ENCODE results near the gene CFAP97D1. TPM values are rescaled to one million over a fixed set of nuclear protein-coding genes. Genes with fewer than 3 reads are reported as not detected.

CFAP97D1 gene
- total and polyA plus RNA-seq, 2 experiments from 2014 or later: 0.07 to 0.10 TPM

DNA sequence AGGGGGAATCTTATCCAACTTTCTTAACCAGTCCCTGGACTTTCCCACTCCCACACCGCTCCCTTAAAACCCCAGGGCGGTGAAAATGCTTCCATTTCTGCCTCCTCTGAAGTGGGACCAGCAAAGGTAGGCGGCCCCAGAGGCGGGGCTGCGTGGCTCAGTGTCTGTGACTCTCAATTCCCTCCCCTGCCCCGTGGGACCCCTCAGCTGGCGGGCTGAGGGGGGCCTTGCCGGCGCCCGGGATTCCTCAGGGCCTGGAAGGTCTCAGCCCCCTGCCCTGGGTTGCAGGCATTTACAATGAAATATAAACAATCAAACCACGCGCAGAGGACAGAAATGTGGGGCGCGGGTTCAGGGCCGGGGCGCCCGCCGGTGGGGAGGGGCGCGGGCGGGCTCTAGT lies 25.3 kb upstream of the CFAP97D1 start:
- no peak for TF ChIP-seq CTCF (conservative IDR thresholded peaks at IDR 0.05; ENCODE audit: low read depth in 2 of 2)
- no peak for TF ChIP-seq JUNB (IDR thresholded peaks at IDR 0.05; ENCODE audit: unreplicated experiment)
- TF ChIP-seq POLR2AphosphoS5 (IDR thresholded peaks at IDR 0.05; ENCODE audit: low read depth): no peak
- no peak for TF ChIP-seq ZNF331 (CRISPR knock-in tag; IDR thresholded peaks at IDR 0.05; ENCODE audit: low read depth)
- no peak for TF ChIP-seq EZH2phosphoT487 (IDR thresholded peaks at IDR 0.05; ENCODE audit: unreplicated experiment)
- TF ChIP-seq, protein P1, sequence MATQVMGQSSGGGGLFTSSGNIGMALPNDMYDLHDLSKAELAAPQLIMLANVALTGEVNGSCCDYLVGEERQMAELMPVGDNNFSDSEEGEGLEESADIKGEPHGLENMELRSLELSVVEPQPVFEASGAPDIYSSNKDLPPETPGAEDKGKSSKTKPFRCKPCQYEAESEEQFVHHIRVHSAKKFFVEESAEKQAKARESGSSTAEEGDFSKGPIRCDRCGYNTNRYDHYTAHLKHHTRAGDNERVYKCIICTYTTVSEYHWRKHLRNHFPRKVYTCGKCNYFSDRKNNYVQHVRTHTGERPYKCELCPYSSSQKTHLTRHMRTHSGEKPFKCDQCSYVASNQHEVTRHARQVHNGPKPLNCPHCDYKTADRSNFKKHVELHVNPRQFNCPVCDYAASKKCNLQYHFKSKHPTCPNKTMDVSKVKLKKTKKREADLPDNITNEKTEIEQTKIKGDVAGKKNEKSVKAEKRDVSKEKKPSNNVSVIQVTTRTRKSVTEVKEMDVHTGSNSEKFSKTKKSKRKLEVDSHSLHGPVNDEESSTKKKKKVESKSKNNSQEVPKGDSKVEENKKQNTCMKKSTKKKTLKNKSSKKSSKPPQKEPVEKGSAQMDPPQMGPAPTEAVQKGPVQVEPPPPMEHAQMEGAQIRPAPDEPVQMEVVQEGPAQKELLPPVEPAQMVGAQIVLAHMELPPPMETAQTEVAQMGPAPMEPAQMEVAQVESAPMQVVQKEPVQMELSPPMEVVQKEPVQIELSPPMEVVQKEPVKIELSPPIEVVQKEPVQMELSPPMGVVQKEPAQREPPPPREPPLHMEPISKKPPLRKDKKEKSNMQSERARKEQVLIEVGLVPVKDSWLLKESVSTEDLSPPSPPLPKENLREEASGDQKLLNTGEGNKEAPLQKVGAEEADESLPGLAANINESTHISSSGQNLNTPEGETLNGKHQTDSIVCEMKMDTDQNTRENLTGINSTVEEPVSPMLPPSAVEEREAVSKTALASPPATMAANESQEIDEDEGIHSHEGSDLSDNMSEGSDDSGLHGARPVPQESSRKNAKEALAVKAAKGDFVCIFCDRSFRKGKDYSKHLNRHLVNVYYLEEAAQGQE (IDR thresholded peaks at IDR 0.05; ENCODE audit: unreplicated experiment): no peak
- no peak for TF ChIP-seq ZNF114 (CRISPR knock-in tag; IDR thresholded peaks at IDR 0.05)
- no peak for TF ChIP-seq NANOG (IDR thresholded peaks at IDR 0.05; ENCODE audit: borderline replicate concordance)
- no peak for TF ChIP-seq EZH2 (IDR thresholded peaks at IDR 0.05; ENCODE audit: low read depth, unreplicated experiment)
- TF ChIP-seq STAT1 (IDR thresholded peaks at IDR 0.05; ENCODE audit: unreplicated experiment): no peak
- H3K9me2 ChIP-seq (ENCODE audit: insufficient read depth): no peaks in the 10 kb centered on the region
- H3K27ac Mint-ChIP-seq: no peak overlapping the region
- peaks cover 7% of the 10 kb centered on the region; the same call in 1 of the 2 replicates for H3F3A ChIP-seq (replicated peaks; ENCODE audit: low read depth)
- H3K9me3 Mint-ChIP-seq: no peaks in the 10 kb centered on the region
- no peak overlapping the region for H3K27ac ChIP-seq (ENCODE audit: low read depth)
- no peaks in the 10 kb centered on the region for H4K20me1 ChIP-seq (replicated peaks; ENCODE audit: insufficient read depth)
- H3K4me1 ChIP-seq (ENCODE audit: insufficient read depth): peaks cover 23% of the 10 kb centered on the region
- ATAC-seq: peak; percentile 8; the same call in 2 of the 3 replicates
- peaks cover 30% of the 10 kb centered on the region for H3K27me3 ChIP-seq (ENCODE audit: insufficient read depth)
- no peak for DNase-seq (ENCODE audit: low spot score)
- H2AFZ ChIP-seq: peak overlapping the region; percentile 100
- no peaks in the 10 kb centered on the region for H3K36me3 Mint-ChIP-seq (ENCODE audit: low read depth)
- H3K4me3 ChIP-seq: peak overlapping the region; percentile 54
- peaks cover 21% of the 10 kb centered on the region for H3K27me3 Mint-ChIP-seq (ENCODE audit: insufficient read depth, low read depth, poor library complexity)
- H3K4me2 ChIP-seq: peak overlapping the region; percentile 82
- no peaks in the 10 kb centered on the region for H3K79me2 ChIP-seq (replicated peaks; ENCODE audit: insufficient read depth)
- H3K4me1 Mint-ChIP-seq: peaks cover 40% of the 10 kb centered on the region
- no peaks in the 10 kb centered on the region for H3K36me3 ChIP-seq (ENCODE audit: insufficient read depth)
- H3K4me3 Mint-ChIP-seq: peak overlapping the region; percentile 36; the same call in 2 of the 3 replicates

DNA sequence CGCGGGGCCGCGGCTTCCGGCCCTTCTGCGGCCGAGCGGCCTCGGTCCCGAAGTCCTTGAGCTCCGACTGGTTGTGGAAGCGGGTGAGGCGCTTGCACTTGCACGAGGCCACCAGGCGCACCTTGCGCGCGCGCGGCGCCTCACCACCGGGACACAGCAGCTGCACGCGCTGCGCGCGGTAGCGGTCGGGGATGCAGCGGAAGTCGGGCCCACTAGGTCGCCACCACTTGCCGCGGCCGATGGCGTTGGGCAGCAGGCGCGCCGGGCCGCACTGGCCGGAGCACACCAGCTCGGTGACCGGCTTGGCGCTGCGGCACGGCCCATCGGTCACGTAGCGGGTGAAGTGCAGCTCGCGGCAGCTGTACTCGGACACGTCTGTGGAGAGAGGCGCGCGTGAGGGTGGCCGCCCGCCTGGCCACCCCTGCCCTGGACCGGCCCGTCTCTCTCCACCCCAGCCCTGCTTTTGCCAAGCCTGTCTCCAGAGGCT lies 24.8 kb upstream of the CFAP97D1 start:
- peak overlapping the region; percentile 100 for H2AFZ ChIP-seq
- H3K9me2 ChIP-seq (ENCODE audit: insufficient read depth): no peaks in the 10 kb centered on the region
- peak; percentile 87 for DNase-seq (ENCODE audit: low spot score)
- H3K4me1 ChIP-seq (ENCODE audit: insufficient read depth): peaks cover 25% of the 10 kb centered on the region
- no peaks in the 10 kb centered on the region for H3K36me3 ChIP-seq (ENCODE audit: insufficient read depth)
- no peaks in the 10 kb centered on the region for H3K9me3 Mint-ChIP-seq
- H3K27ac Mint-ChIP-seq: no peak overlapping the region
- H3K36me3 Mint-ChIP-seq (ENCODE audit: low read depth): no peaks in the 10 kb centered on the region
- H3K4me3 Mint-ChIP-seq: peak overlapping the region; percentile 64
- H3K4me1 Mint-ChIP-seq: peaks cover 42% of the 10 kb centered on the region
- no peaks in the 10 kb centered on the region for H4K20me1 ChIP-seq (replicated peaks; ENCODE audit: insufficient read depth)
- peak; percentile 80 for ATAC-seq
- H3K27me3 ChIP-seq (ENCODE audit: insufficient read depth): peaks cover 30% of the 10 kb centered on the region
- peak overlapping the region; percentile 54 for H3K4me3 ChIP-seq
- H3K27me3 Mint-ChIP-seq (ENCODE audit: insufficient read depth, low read depth, poor library complexity): peaks cover 22% of the 10 kb centered on the region
- peak overlapping the region; percentile 82 for H3K4me2 ChIP-seq
- no peak for TF ChIP-seq ZNF114 (CRISPR knock-in tag; IDR thresholded peaks at IDR 0.05)
- TF ChIP-seq POLR2AphosphoS5 (IDR thresholded peaks at IDR 0.05; ENCODE audit: low read depth): 0 out of 2 replicates have a peak, but pooled peaks have one; percentile 17
- no peak for TF ChIP-seq STAT1 (IDR thresholded peaks at IDR 0.05; ENCODE audit: unreplicated experiment)
- no peaks in the 10 kb centered on the region for H3K79me2 ChIP-seq (replicated peaks; ENCODE audit: insufficient read depth)
- no peak overlapping the region for H3K27ac ChIP-seq (ENCODE audit: low read depth)
- peaks cover 7% of the 10 kb centered on the region; the same call in 1 of the 2 replicates for H3F3A ChIP-seq (replicated peaks; ENCODE audit: low read depth)

Data from GM23338 (cell line).